Stimulated activated CD8-positive, alpha-beta memory T cell treated with anti-CD3 and anti-CD28 coated beads, Interleukin-12 subunit alpha, Interleukin-12 subunit beta, amount 100 ng/mL, for 1 hour (primary cell): ENCODE results near the gene CAB39L.

Experiments
- DNase-seq: peaks from one replicate; pipeline ENCODE4 v3.0.0-alpha.2; 2020; ENCODE audit warnings: low read depth

Gene CAB39L

DNA sequence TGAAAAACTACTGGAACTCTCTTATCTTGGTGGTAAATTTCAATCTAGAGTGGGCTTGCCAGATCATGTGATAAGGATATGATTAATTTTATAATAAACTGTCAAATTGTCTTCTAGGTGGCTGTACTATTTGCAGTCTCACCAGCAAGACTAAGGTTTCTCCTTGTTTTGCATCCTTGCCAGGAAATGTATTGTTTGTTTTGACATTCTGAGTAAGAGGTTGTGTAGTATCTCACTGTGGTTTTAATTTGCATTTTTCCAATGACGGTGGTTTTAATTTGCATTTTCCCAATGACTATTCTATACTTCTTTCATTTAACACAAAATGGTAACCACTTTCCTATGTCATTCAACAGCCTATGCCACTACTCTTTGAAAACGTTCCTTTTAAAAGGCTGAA lies 2.0 kb downstream of the CAB39L start:
- no peak for DNase-seq

DNA sequence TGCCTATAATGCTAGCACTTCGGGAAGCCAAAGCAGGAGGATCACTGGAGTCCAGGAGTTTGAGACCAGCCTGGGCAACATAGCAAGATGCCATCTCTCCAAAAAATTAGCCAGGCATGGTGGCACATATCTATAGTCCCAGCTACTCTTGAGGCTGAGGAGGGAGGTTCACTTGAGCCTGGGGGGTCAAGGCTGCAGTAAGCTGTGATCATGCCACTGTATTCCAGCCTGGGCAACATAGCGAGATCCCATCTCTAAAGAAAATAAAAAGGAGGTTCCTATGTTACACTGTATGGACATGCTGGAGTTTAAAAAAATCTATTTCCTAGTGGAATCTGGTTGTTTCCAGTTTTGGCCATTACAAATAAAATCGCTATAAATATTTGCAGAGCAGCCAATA lies 2.6 kb downstream of the CAB39L start:
- DNase-seq = no peak

DNA sequence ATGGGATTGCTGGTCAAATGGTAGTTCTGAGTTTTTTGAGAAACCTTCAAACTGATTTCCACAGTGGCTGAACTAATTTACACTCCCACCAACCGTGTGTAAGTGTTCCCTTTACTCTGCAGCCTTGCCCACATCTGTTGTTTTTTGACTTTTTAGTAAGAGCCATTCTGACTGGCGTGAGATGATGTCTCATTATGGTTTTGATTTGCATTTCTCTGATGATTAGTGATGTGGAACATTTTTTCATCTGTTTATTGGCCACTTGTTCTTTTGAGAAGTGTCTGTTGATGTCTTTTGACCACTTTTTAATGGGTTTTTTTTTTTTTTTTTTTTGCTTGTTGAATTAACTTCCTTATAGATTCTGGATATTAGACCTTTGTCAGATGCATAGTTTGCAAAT lies 4.3 kb downstream of the CAB39L start:
- DNase-seq = no peak

DNA sequence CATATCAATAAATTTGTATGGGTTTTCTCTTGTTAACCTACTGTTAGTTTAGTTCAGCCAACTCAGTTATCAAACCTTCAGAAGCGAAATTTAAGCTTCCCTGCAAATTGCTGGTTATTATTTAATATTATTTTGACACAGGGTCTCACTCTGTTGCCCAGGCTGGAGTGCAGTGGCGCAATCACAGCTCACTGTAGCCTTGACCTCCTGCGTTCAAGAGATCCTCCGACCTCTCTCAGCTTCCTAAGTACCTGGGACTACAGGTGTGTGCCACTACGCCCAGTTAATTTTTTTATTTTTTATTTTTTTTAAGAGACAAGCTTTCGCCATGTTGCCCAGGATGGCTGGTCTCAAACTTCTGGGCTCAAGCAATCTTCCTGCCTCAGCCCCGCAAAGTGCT lies 6.2 kb downstream of the CAB39L start:
- DNase-seq = no peak

DNA sequence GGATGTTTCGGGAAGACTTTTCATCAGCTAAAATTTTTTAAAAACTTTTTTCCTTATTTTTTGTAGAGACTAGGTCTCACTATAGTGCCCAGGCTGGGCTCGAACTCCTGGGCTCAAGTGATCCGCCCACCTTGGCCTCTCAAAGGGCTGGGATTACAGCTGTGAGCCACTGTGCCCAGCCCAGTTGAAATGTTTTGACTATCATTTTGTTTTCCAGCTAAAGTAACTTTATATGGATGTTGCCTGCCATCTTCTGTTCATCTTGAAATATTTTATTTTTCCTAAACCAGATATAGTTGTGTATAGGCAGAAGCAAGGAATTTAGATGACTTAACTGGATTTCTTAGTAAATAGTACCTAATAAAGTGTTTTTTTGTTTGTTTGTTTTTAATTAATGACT lies 7.0 kb downstream of the CAB39L start:
- no peak for DNase-seq

DNA sequence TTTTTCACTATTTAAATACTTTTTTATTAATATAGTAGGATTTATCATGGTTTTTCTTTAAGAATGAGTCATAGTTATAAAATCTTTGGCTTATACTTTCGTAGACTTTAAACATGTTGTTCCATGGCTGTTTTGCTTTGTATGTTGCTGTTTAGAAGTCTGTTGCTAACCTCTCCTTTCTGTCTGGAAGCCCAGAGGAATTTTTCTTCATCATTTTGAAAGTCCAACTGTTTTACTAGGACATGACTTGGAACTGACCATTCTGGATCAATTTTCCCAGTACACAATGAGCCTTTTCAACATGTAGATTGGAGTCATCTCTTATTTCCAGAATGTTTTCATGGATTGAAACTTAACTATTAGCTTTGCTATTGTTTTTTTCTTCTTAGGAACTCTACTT lies 7.9 kb downstream of the CAB39L start:
- DNase-seq = no peak

DNA sequence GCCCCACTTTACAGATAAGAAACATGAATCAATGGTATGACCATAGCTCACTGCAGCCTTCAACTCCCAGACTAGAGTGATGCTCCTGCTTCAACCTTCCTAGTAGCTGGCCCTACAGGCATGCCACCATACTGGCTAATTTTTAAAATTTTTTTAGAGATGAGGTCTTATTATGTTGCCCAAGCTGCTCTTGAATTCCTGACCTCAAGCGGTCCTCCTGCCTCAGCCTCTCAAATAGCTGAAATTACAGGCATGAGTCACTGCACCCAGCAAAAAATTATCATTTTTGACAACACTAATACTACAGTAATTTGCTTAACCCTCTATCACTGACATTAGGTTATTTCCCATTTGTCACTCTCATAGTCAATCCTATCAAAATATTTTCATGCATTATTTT lies 14.7 kb downstream of the CAB39L start:
- DNase-seq = no peak

DNA sequence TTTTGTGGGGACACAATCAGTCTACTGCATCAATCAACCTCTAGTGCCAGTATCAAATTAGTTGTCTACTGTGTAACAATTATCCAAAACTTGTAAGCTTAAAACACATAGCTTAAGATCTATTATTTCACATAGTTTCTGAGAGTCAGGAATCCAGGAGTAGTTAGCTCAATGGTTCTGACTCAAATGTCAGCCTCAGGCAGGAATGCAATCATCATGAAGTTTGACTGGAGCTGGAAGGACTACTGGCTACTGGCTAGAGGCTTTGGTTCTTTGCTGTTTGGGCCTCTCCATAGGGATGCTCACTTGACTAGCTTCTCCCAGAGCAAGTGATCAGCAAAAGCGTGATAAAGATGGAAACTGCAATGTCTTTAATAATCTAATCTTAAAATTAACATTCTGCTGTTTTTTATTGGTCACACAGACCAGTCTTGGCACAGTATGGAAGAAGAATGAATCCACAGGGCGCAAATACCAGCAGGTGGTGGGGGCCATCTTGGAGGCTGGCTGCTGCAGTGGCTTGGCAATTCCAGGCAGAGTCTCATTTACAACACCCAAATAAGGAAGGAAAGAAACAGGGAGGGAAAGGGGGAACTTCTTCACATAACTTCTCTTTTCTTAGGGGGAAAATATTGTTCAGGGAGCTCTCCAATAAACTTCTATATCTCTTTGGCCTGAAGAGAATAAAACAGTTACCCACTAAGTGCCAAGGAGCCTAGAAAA lies 15.7 kb downstream of the CAB39L start:
- DNase-seq = no peak

DNA sequence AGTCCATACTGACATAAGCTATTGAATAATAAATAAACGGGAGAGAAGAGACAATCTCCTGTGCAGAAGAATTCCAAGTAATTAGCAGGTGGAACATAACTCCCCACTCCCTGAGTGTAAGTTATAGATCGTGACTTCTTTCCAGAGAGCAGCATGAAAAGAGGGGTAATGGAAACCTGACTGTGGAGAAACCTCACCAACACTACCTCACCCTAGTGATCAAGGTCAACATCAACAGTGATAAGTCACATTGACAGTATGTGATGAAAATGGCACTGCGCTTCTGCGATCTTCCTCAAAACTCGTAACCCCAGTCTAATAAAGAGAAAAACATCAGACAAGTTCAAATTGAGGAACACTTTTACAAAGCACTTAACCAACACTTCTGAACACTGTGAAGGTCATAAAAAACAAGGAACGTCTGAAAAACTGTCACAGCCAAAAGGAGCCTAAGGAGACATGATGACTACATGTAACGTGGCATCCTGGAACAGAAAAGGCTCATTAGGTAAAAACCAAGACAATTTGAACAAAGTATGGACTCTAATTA lies 19.8 kb downstream of the CAB39L start:
- DNase-seq = no peak

DNA sequence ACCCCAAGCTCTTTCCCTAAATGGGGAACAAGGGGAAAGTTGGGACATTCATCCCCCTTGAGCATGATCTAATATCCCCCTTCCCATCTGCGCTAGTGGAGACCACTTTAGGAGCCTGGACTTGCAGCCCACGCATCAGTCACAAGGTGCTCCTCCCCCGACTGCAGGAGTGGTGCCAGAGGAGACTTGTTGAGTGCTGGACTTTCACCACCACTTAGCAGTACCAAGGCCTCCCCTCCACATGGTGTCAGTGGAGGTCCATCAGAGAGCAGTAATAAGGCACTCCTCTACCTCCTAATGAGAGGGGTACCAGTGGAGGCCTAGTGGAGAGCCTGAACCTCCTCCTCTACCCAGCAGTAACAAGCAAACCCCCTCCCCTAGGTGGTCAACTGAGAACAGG lies 22.5 kb downstream of the CAB39L start:
- DNase-seq = no peak

DNA sequence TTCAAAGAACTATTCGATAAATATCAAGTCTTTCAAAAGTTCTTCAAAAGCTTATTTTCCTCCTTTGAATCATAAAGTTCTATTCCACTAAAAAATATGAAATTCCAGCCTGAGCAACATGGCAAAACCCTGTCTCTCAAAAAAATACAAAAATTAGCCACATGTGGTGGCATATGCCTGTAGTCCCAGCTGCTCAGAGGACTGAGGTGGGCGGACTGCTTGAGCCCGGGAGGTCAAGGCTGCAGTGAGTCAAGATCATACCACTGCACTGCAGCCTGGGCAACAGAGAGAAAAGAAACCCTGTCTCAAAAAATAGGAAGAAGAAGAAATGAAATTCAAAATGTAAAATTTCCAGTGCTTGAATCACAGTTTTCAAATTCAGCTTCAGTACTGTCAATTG lies 24.6 kb downstream of the CAB39L start:
- DNase-seq = no peak

DNA sequence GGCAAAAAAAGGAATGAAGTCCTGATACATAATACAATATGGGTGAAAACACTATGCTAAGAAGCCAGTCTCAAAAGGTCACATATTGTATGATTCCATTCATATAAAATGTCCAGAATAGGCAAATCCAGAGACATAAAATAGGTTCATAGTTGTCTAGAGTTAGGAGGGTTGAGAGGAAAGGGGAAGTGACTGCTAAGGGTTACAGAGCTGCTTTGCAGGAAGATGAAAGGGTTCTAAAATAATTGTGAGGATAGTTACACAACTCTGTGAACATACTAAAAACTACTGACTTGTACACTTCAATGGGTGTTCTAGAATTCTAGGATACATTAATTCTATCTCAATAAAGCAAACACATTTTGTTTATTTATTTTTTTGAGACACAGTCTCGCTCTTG lies 25.7 kb downstream of the CAB39L start:
- DNase-seq = no peak

DNA sequence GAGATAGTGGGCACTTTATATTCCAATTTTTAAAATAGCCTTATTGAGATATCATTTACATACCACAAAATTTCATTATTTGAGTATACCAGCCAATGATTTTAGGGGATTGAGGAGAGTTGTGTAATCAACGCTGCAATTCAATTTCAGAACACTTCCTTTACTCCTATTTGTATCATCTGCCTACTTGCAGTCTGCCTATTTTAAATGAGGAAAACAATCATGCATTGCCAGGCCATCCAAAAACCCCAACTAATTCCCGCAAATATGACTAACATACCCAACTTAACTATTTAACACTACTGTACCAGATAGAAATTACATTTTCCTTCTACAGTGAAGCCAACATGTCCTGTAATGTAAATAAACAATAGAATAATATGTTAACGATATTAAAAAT lies 26.7 kb downstream of the CAB39L start:
- no peak for DNase-seq

DNA sequence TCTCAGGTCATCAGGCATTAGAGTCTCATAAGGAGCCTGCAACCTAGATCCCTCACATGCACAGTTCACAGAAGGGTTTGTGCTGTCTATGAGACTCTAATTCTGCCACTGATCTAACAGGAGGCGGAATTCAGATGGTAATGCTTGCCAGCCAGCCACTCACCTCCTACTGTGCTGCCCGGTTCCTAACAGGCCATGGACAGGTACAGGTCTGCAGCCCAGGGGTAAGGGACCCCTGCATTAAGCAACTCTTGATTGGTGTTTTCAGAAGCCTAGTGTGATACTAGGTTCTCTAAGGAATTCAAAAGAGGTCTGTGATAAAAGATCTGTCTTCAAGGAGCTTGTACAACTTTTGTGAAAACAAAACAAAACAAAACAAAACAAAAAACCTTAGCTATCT lies 31.1 kb downstream of the CAB39L start:
- no peak for DNase-seq

DNA sequence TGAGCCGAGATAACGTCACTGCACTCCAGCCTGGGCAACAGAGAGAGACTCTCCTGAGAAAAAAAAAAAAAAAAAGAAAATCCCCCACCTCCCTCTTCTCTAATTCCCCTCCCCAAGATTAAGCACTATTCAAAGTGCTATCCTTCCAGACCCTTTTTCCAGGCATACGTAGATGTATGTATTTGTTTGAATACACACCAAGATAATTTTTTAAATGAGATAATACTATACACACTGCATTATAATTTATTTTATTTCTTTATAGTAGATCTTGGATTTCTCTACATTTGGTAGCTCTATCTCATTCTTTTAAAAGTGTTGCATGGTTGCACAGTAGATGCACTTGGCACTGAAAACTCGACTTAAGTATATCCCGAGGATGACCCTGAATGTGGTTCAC lies 32.5 kb downstream of the CAB39L start:
- DNase-seq = no peak

DNA sequence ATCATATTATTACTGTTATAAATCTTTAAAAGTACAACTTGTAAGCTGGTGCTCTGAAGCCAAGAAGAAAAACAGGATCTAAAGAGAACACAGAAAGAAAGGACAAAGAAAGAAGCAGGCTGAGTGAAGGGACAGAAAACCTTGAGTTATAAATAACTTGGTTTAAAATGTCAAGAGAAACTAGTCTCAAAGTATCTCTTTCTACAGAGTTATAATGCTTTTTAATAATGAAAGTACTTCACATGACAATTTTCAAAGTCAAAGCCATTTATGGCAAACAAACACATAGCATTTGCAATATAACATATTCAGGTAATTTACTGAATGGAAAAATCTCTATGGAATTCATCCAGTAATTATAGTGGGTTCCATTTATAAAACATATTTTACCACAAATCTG lies 33.4 kb downstream of the CAB39L start:
- DNase-seq = no peak

DNA sequence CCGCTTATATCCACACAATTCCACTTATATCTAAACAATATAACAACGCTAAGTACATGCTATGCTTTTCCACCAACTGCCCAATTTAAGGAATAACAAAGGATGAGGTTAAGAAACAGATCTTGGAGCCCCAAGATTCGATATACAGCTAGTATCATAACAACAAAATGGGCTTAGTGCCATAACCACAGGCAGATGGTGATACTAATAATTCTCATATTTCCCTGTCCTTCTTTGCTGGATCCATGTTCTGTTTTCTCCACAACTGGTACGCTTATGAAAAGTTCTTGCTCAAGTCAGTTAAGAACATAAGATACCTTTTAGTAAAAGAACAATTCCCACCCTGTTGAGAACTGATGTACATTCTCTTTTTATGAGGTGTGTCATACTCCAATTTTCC lies 33.9 kb downstream of the CAB39L start:
- no peak for DNase-seq

DNA sequence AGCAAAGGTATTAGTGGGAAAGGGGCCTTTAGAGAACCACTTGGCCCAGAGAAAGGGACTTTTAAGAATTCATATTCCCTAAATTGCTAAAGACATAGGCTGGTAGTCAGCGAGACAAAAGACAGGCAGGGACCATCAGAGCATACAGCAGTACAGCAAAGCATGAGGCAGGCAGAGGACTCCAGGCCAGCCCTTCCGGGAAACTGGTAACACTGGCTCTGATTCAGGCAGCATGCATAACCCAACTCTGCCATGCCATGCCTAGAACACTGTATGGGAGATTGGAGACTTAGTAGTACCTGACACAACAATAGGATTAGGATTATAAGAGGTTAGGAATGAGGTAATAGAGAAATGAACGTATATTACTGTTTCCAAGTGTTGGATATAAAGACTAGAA lies 34.9 kb downstream of the CAB39L start:
- DNase-seq = no peak

DNA sequence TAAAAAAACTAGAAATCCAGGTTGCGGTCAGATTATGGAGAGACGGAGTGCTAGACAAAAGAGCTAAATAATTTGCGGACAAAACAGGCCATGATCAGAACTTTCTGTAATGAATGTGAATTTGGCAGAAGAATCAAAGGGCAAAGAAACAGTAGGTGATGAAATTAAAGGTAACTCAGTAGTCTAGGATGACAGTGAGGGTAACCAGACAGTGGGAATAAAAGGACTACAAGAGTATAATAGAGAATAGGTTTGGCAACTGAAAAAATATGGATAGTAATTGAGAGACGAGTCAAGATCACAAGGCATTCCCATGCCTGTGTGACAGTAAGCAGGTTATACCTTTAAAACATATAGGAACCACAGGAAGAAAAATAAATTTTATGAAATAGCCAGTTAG lies 35.9 kb downstream of the CAB39L start:
- no peak for DNase-seq

DNA sequence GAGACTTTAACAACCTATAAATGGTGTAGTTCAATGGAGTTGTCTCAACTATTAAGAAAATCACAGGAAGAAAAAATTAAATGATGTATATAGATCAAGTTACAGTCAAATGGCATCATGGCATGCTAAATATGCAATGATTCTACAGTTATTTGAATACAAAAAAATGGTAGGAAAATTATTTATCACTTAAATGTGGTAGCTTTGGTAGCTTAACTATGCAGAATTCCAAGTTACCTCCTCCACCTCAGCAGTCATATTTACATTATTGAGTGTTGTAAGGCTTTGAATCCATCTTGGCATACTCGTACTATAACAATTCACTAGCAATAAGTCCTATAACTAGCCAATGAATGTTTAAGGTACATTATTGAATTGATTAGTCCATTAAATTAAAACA lies 36.8 kb downstream of the CAB39L start:
- no peak for DNase-seq

DNA sequence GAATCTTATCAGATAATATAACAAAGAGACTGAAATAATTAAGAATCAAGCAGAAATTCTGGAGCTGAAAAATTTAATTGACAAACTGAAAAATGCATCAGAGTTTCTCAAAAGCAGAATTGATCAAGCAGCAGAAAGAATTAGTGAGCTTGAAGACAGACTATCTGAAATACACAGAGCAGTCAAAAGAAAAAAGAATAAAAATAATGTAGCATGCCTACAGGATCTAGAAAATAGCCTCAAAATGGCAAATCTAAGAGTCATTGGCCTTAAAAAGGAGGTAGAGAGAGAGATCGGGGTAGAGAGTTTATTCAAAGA lies 39.2 kb downstream of the CAB39L start:
- no peak for DNase-seq

DNA sequence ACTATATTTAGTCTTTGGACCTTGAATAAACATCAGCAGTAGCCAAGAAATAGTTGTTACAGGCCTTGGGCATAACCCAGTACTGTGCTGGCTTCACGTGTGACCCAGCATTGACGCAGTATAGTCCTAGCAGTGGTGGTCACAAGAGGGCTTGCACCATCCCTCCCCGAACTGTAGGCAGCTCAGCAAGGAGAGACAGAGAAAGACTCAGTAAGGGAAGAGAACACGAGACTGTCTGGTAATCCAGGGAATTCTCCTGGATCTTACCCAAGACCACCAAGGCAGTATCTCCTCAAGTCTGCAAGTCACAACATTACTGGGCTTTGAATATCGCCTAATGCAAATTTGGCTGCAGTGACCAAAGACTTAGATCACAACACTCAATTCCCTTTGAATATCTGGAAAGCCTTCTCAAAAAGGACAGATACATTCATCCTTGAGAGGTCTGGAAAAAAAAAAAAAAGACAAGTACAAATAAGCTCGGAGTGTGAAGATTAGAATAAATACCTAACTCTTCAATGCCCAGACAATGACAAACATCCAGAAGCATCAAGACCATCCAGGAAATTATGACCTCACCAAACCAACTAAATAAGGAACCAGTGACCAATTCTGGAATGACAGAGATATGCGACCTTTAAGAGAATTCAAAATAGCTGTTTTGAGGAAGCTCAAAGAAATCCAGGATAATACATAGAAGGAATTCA lies 39.7 kb downstream of the CAB39L start:
- DNase-seq = no peak

DNA sequence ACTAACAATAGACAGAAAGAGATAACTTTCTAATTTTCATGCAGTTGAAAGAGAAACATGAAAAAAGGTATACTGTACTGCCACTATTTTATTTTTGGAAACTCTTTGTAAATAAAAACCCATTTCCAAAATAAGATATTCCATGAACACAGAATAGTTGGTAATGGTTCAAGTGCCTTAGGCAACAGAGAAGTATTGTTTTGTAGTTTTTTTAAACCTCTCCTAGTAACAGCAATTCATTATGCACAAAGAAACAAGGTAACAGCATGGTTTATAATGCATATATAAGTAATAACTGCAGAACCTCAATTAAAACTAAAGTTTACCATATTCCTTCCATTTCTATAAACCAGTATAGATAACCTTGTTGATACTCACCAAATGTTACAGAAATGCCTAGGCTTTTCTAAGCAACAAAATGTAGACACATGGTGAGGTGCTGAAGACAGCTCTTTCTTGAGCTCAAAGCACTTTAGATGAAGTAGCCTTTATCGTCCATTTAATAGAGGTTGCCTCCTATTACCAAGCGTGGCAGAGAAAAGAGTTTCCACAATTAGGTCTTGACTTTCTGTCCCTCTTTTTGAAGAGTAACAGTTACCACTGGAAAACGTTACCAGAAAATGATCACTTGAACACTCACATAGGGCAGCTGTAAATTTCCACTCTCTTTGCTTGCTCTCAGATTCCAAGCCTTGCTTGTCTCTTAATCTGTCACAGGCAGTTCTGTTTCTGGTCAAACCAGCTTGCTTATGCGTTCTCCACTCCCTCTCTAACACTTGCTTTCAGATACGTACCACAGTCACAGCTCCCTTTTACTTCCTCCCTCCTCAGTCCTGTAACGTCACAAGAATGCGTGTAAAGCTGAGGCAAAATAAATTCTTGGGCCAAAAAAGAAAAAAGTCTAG lies 42.9 kb downstream of the CAB39L start:
- DNase-seq = no peak
